Neural cell (in vitro differentiated cells): ENCODE data around the gene BABAM2. TPM values are rescaled to one million over a fixed set of nuclear protein-coding genes. Genes with fewer than 3 reads are reported as not detected.

ENCODE experiments used
- H2AFZ ChIP-seq: fragments of 200-600, 300-800 bp; sonication (generic), shearing (Covaris generic); 2 replicates; pipeline ENCODE4 v1.6.0; 2014; ENCODE audit warnings: low read depth, mild to moderate bottlenecking, antibody characterized with exemption, low read length, moderate library complexity
- H3F3A ChIP-seq: fragments of 200-600 bp; shearing (Covaris generic); 2 replicates; pipeline ENCODE4 v1.6.1; 2016; ENCODE audit warnings: mild to moderate bottlenecking, moderate library complexity, mixed read lengths, antibody characterized with exemption, low read length; ENCODE audit not compliant: insufficient read depth, poor library complexity, severe bottlenecking
- H3K27ac ChIP-seq: fragments of 200-600, 300-800 bp; sonication (generic), shearing (Covaris generic); 2 replicates; pipeline ENCODE4 v1.5.1; 2014; ENCODE audit warnings: mild to moderate bottlenecking, low read length, moderate library complexity
- H3K27me3 ChIP-seq: fragments of 300-800, 200-600 bp; sonication (generic), shearing (Covaris generic); 2 replicates; pipeline ENCODE4 v1.6.0; 2014; ENCODE audit warnings: mild to moderate bottlenecking, low read depth, low read length, moderate library complexity; ENCODE audit not compliant: insufficient read depth
- H3K36me3 ChIP-seq: fragments of 300-800, 200-600 bp; sonication (generic), shearing (Covaris generic); 2 replicates; pipeline ENCODE4 v1.5.1; 2014; ENCODE audit warnings: mild to moderate bottlenecking, antibody characterized with exemption, low read length, moderate library complexity; ENCODE audit not compliant: insufficient read depth
- H3K4me2 ChIP-seq: fragments of 300-800, 200-600 bp; sonication (generic), shearing (Covaris generic); 2 replicates; pipeline ENCODE4 v1.6.0; 2014; ENCODE audit warnings: mild to moderate bottlenecking, low read length
- H3K4me3 ChIP-seq: fragments of 300-800, 200-600 bp; sonication (generic), shearing (Covaris generic); 2 replicates; pipeline ENCODE4 v1.5.1; 2014; ENCODE audit warnings: mild to moderate bottlenecking, low read length, moderate library complexity
- H3K79me2 ChIP-seq: fragments of 200-600 bp; shearing (Covaris generic); replicated peaks from 2 replicates; pipeline ENCODE4 v1.6.0; 2014; ENCODE audit warnings: mild to moderate bottlenecking, low read length, moderate library complexity; ENCODE audit not compliant: insufficient read depth
- H3K9ac ChIP-seq: fragments of 300-800, 200-600 bp; sonication (generic), shearing (Covaris generic); 2 replicates; pipeline ENCODE4 v1.6.1; 2016; ENCODE audit warnings: mild to moderate bottlenecking, low read length, mixed read lengths
- H3K9me2 ChIP-seq: fragments of 200-600 bp; shearing (Covaris generic); 2 replicates; pipeline ENCODE4 v1.6.1; 2016; ENCODE audit warnings: mild to moderate bottlenecking, low read length, mixed read lengths; ENCODE audit not compliant: insufficient read depth
- H3K9me3 ChIP-seq: fragments of 200-600, 300-800 bp; sonication (generic), shearing (Covaris generic); 2 replicates; pipeline ENCODE4 v1.6.1; 2016; ENCODE audit warnings: mild to moderate bottlenecking, mixed run types, low read length, moderate library complexity, mixed read lengths
- H4K20me1 ChIP-seq: fragments of 200-600 bp; shearing (Covaris generic); 2 replicates; pipeline ENCODE4 v1.6.1; 2016; ENCODE audit warnings: mild to moderate bottlenecking, mixed run types; ENCODE audit not compliant: insufficient read depth
- CTCF ChIP-seq: fragments of 450-650 bp; IDR thresholded peaks from 2 replicates; pipeline ENCODE4 v1.5.1; 2014; ENCODE audit warnings: antibody characterized with exemption, mild to moderate bottlenecking, moderate library complexity; ENCODE audit not compliant: poor library complexity, severe bottlenecking
- EP300 ChIP-seq: fragments of 450-650 bp; conservative IDR thresholded peaks from 2 replicates; pipeline ENCODE4 v1.6.1; 2014; ENCODE audit warnings: antibody characterized with exemption, mild to moderate bottlenecking, moderate library complexity; ENCODE audit not compliant: poor library complexity, severe bottlenecking
- EZH2 ChIP-seq: fragments of 200-600, 300-800 bp; shearing (Covaris generic), sonication (generic); IDR thresholded peaks from 2 replicates; pipeline ENCODE4 v1.6.1; 2014; ENCODE audit warnings: antibody characterized with exemption, low read length, borderline replicate concordance, mild to moderate bottlenecking; ENCODE audit not compliant: insufficient read depth, poor library complexity, severe bottlenecking
- MXI1 ChIP-seq: fragments of 450-650 bp; conservative IDR thresholded peaks from 2 replicates; pipeline ENCODE4 v1.6.1; 2014; ENCODE audit warnings: antibody characterized with exemption, mild to moderate bottlenecking; ENCODE audit not compliant: poor library complexity, severe bottlenecking
- POLR2AphosphoS5 ChIP-seq: IDR thresholded peaks from 2 replicates; pipeline ENCODE4 v1.6.1; 2012
- RAD21 ChIP-seq: fragments of 450-650 bp; conservative IDR thresholded peaks from 2 replicates; pipeline ENCODE4 v1.6.1; 2014; ENCODE audit warnings: antibody characterized with exemption, mild to moderate bottlenecking, moderate library complexity
- SMC3 ChIP-seq: fragments of 450-650 bp; conservative IDR thresholded peaks from 2 replicates; pipeline ENCODE4 v1.6.1; 2014; ENCODE audit warnings: antibody characterized with exemption, mild to moderate bottlenecking, moderate library complexity; ENCODE audit not compliant: poor library complexity
- TAF1 ChIP-seq: IDR thresholded peaks from 2 replicates; pipeline ENCODE4 v1.6.1; 2012; ENCODE audit warnings: low read depth
- polyA plus RNA-seq: library from polyadenylated mRNA; depleted of rRNA; stranded (reverse); fragments of >200 nt; gene quantifications from 2 replicates; pipeline ENCODE4 v1.2.3, GENCODE V29; 2014
- TF ChIP-seq, protein P1 (sequence below): IDR thresholded peaks from 2 replicates; pipeline ENCODE4 v1.6.1; 2012; ENCODE audit warnings: borderline replicate concordance

Gene BABAM2
- polyA plus RNA-seq, 1 donor from 2014 or later = 15.3 TPM

GRCh38 chr2:27914805-27915175 is 24.3 kb downstream of the BABAM2 start:
- H3K9ac ChIP-seq = no peak overlapping the region
- no peaks in the 10 kb centered on the region for H3K36me3 ChIP-seq
- no peaks in the 10 kb centered on the region for H3F3A ChIP-seq
- no peak overlapping the region for H3K4me2 ChIP-seq
- H2AFZ ChIP-seq = no peak overlapping the region
- no peaks in the 10 kb centered on the region for H4K20me1 ChIP-seq
- no peaks in the 10 kb centered on the region for H3K9me2 ChIP-seq
- TF ChIP-seq EZH2 (no peak), RAD21 (no peak), SMC3 (no peak), TAF1 (no peak), CTCF (no peak), MXI1 (no peak), POLR2AphosphoS5 (no peak), EP300 (no peak)
- TF ChIP-seq, protein P1, sequence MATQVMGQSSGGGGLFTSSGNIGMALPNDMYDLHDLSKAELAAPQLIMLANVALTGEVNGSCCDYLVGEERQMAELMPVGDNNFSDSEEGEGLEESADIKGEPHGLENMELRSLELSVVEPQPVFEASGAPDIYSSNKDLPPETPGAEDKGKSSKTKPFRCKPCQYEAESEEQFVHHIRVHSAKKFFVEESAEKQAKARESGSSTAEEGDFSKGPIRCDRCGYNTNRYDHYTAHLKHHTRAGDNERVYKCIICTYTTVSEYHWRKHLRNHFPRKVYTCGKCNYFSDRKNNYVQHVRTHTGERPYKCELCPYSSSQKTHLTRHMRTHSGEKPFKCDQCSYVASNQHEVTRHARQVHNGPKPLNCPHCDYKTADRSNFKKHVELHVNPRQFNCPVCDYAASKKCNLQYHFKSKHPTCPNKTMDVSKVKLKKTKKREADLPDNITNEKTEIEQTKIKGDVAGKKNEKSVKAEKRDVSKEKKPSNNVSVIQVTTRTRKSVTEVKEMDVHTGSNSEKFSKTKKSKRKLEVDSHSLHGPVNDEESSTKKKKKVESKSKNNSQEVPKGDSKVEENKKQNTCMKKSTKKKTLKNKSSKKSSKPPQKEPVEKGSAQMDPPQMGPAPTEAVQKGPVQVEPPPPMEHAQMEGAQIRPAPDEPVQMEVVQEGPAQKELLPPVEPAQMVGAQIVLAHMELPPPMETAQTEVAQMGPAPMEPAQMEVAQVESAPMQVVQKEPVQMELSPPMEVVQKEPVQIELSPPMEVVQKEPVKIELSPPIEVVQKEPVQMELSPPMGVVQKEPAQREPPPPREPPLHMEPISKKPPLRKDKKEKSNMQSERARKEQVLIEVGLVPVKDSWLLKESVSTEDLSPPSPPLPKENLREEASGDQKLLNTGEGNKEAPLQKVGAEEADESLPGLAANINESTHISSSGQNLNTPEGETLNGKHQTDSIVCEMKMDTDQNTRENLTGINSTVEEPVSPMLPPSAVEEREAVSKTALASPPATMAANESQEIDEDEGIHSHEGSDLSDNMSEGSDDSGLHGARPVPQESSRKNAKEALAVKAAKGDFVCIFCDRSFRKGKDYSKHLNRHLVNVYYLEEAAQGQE = no peak
- H3K27me3 ChIP-seq = no peaks in the 10 kb centered on the region
- no peak overlapping the region for H3K4me3 ChIP-seq
- H3K27ac ChIP-seq = no peak overlapping the region
- no peaks in the 10 kb centered on the region for H3K79me2 ChIP-seq
- H3K9me3 ChIP-seq = no peaks in the 10 kb centered on the region

DNA sequence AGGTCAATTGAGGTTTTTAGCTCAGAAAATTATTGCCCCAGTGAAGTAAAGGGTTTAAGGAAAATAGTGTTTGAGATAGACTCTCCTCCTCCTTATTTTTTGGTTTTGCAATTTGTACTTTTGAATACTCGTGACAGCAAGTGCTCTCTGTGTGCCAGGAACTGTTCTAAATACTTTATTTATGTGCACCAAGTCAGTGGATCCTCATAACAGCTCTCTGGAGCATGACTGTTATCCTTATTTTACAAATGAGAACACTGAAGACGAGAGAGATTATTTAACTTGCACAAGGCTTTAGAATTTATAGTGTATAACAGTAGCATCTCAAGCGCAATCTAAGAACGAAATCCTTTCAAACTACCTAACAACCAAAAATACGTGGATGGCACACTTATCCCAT is 24.7 kb downstream of the BABAM2 start:
- Histone ChIP-seq H3K27ac (no peak overlapping the region), H3F3A (no peaks in the 10 kb centered on the region), H3K79me2 (no peaks in the 10 kb centered on the region), H3K4me2 (no peak overlapping the region), H3K9me2 (no peaks in the 10 kb centered on the region), H4K20me1 (no peaks in the 10 kb centered on the region), H3K27me3 (no peaks in the 10 kb centered on the region), H3K4me3 (no peak overlapping the region), H2AFZ (no peak overlapping the region), H3K36me3 (no peaks in the 10 kb centered on the region), H3K9me3 (no peaks in the 10 kb centered on the region), H3K9ac (no peak overlapping the region)
- no peak for TF ChIP-seq CTCF
- TF ChIP-seq RAD21 = no peak
- TF ChIP-seq EZH2 = no peak
- no peak for TF ChIP-seq POLR2AphosphoS5
